Mesenchymal stem cell (in vitro differentiated cells and primary cell): ENCODE measurements around the gene DLGAP1.

ENCODE experiments used
- DNase-seq: peaks from one replicate; pipeline ENCODE4 v3.0.0-alpha.2; 2013
- H2AFZ ChIP-seq: one replicate; pipeline ENCODE4 v1.6.1; 2013; ENCODE audit warnings: low read depth, mild to moderate bottlenecking, control low read depth, inconsistent platforms, low read length, moderate library complexity
- H2AK5ac ChIP-seq: 2 replicates; pipeline ENCODE4 v1.6.1; 2013; ENCODE audit warnings: low read length, moderate library complexity, mild to moderate bottlenecking, inconsistent platforms; ENCODE audit not compliant: severe bottlenecking
- H2BK120ac ChIP-seq: one replicate; pipeline ENCODE4 v1.6.1; 2013; ENCODE audit warnings: low read depth, mild to moderate bottlenecking, inconsistent platforms, low read length, moderate library complexity
- H2BK12ac ChIP-seq, 2 experiments: one replicate each; pipeline ENCODE4 v1.6.1; 2013; ENCODE audit warnings: inconsistent platforms in 2 of 2, low read length in 2 of 2, mild to moderate bottlenecking in 2 of 2, moderate library complexity in 2 of 2, control low read depth in 1 of 2
- H2BK15ac ChIP-seq: one replicate; pipeline ENCODE4 v1.6.1; 2013; ENCODE audit warnings: mild to moderate bottlenecking, low read depth, inconsistent platforms; ENCODE audit not compliant: poor library complexity, severe bottlenecking
- H2BK5ac ChIP-seq: 2 replicates; pipeline ENCODE4 v1.6.1; 2013; ENCODE audit warnings: low read depth, mild to moderate bottlenecking, low read length, control low read depth, inconsistent platforms; ENCODE audit not compliant: poor library complexity, severe bottlenecking
- H3K14ac ChIP-seq, 2 experiments: one replicate each; pipeline ENCODE4 v1.6.1; 2013; ENCODE audit warnings: inconsistent platforms in 2 of 2, low read length in 2 of 2, control low read depth in 1 of 2, mild to moderate bottlenecking in 1 of 2, moderate library complexity in 1 of 2
- H3K18ac ChIP-seq, 2 experiments: one replicate each; pipeline ENCODE4 v1.6.1; 2013; ENCODE audit warnings: inconsistent platforms in 2 of 2, low read length in 2 of 2, control low read depth in 1 of 2, low read depth in 1 of 2, mild to moderate bottlenecking in 1 of 2
- H3K23ac ChIP-seq, 2 experiments: one replicate each; pipeline ENCODE4 v1.6.1; 2013; ENCODE audit warnings: inconsistent platforms in 2 of 2, low read length in 2 of 2, mild to moderate bottlenecking in 2 of 2, moderate library complexity in 2 of 2, control low read depth in 1 of 2
- H3K27ac ChIP-seq: 2 replicates; pipeline ENCODE4 v1.5.1; 2013; ENCODE audit warnings: mild to moderate bottlenecking, moderate library complexity, low read length, control low read depth, inconsistent platforms; ENCODE audit not compliant: poor library complexity, severe bottlenecking
- H3K27me3 ChIP-seq, 2 experiments: 2 replicates each; pipeline versions ENCODE4 v1.6.1 to v1.7.0; 2013; ENCODE audit warnings: low read length in 2 of 2, mild to moderate bottlenecking in 2 of 2, moderate library complexity in 2 of 2, control low read depth in 1 of 2, inconsistent platforms in 1 of 2; ENCODE audit not compliant: control insufficient read depth in 1 of 2, insufficient read depth in 1 of 2
- H3K36me3 ChIP-seq, 2 experiments: 2 replicates each; pipeline versions ENCODE4 v1.6.1 to v1.7.0; 2013; ENCODE audit warnings: low read length in 2 of 2, control low read depth in 1 of 2, inconsistent platforms in 1 of 2, low read depth in 1 of 2, mild to moderate bottlenecking in 1 of 2; ENCODE audit not compliant: insufficient read depth in 2 of 2, control insufficient read depth in 1 of 2
- H3K4ac ChIP-seq, 2 experiments: one replicate each; pipeline ENCODE4 v1.6.1; 2013; ENCODE audit warnings: inconsistent platforms in 2 of 2, low read length in 2 of 2, mild to moderate bottlenecking in 2 of 2, moderate library complexity in 2 of 2, control low read depth in 1 of 2, low read depth in 1 of 2
- H3K4me1 ChIP-seq: 2 replicates; pipeline ENCODE4 v1.6.1; 2013; ENCODE audit warnings: low read depth, low read length, control low read depth; ENCODE audit not compliant: control insufficient read depth, insufficient read depth
- H3K4me2 ChIP-seq: 2 replicates; pipeline ENCODE4 v1.6.1; 2013; ENCODE audit warnings: low read length, mild to moderate bottlenecking, inconsistent platforms; ENCODE audit not compliant: poor library complexity, severe bottlenecking
- H3K4me3 ChIP-seq, 2 experiments: 2 replicates each; pipeline versions ENCODE4 v1.5.1 to v1.7.0; 2013; ENCODE audit warnings: low read length in 2 of 2, mild to moderate bottlenecking in 2 of 2, control low read depth in 1 of 2, low read depth in 1 of 2; ENCODE audit not compliant: insufficient read depth in 1 of 2
- H3K79me1 ChIP-seq: replicated peaks from 2 replicates; pipeline ENCODE4 v1.6.1; 2013; ENCODE audit warnings: mild to moderate bottlenecking, control low read depth, low read length, inconsistent platforms; ENCODE audit not compliant: poor library complexity, severe bottlenecking
- H3K9ac ChIP-seq: 2 replicates; pipeline ENCODE4 v1.7.0; 2013; ENCODE audit warnings: mild to moderate bottlenecking, low read length, moderate library complexity
- H3K9me3 ChIP-seq: 2 replicates; pipeline ENCODE4 v1.7.0; 2013; ENCODE audit warnings: mild to moderate bottlenecking, low read length; ENCODE audit not compliant: control insufficient read depth
- H4K8ac ChIP-seq: one replicate; pipeline ENCODE4 v1.6.1; 2013; ENCODE audit warnings: inconsistent platforms, mild to moderate bottlenecking, low read length, moderate library complexity
- H4K91ac ChIP-seq: one replicate; pipeline ENCODE4 v1.6.1; 2013; ENCODE audit warnings: mild to moderate bottlenecking, low read length, inconsistent platforms
- WGBS: methylation state at CpG from one replicate; pipeline ENCODE4 v1.1.7; 2013; ENCODE audit warnings: mixed read lengths; 5-methylcytosine and 5-hydroxymethylcytosine counted together

DLGAP1 gene

GRCh38 chr18:3775996-3776395 lies 679.1 kb downstream of the DLGAP1 start:
- Histone ChIP-seq H3K27ac (no peak overlapping the region), H2AFZ (no peak overlapping the region)
- WGBS = 90% methylated on average over 5 of the region's 5 CpGs

GRCh38 chr18:3773303-3773702 lies 681.8 kb downstream of the DLGAP1 start:
- Histone ChIP-seq H2BK120ac (no peak overlapping the region), H3K27me3 (no peaks in the 10 kb centered on the region), H3K18ac (no peak overlapping the region), H2BK12ac (no peak overlapping the region), H3K9ac (no peak overlapping the region), H3K4me3 (no peak overlapping the region), H4K91ac (no peak overlapping the region), H3K36me3 (no peaks in the 10 kb centered on the region), H3K27ac (no peak overlapping the region), H4K8ac (no peak overlapping the region), H3K9me3 (no peaks in the 10 kb centered on the region), H2BK15ac (no peak overlapping the region), H2AFZ (no peak overlapping the region), H3K4me2 (no peak overlapping the region), H3K23ac (no peak overlapping the region), H3K79me1 (no peaks in the 10 kb centered on the region), H3K4me1 (peaks cover 4% of the 10 kb centered on the region), H2BK5ac (no peak overlapping the region), H3K14ac (no peak overlapping the region), H2AK5ac (no peak overlapping the region), H3K4ac (no peak overlapping the region)
- DNase-seq = no peak
- WGBS = 40% methylated on average over 1 of the region's 1 CpG

More at GRCh38 chr18:3775996-3776395, 679.1 kb downstream of the DLGAP1 start:
- Histone ChIP-seq H4K8ac (no peak overlapping the region), H2BK15ac (no peak overlapping the region), H3K36me3 (no peaks in the 10 kb centered on the region), H3K14ac (no peak overlapping the region), H3K9ac (no peak overlapping the region), H2BK12ac (no peak overlapping the region), H4K91ac (no peak overlapping the region), H3K4me3 (no peak overlapping the region), H3K27me3 (no peaks in the 10 kb centered on the region), H3K4ac (no peak overlapping the region), H3K18ac (no peak overlapping the region), H3K23ac (no peak overlapping the region), H2AK5ac (no peak overlapping the region), H3K4me1 (peaks cover 2% of the 10 kb centered on the region), H2BK5ac (no peak overlapping the region), H2BK120ac (no peak overlapping the region), H3K4me2 (no peak overlapping the region), H3K79me1 (no peaks in the 10 kb centered on the region), H3K9me3 (no peaks in the 10 kb centered on the region)
- DNase-seq = no peak

GRCh38 chr18:3771121-3771971 lies 683.8 kb downstream of the DLGAP1 start:
- Histone ChIP-seq H2AK5ac (no peak overlapping the region), H2AFZ (peak overlapping the region; percentile 75)
- under 1% methylated on average over 34 of the region's 40 CpGs for WGBS

GRCh38 chr18:3761266-3761665 lies 693.8 kb downstream of the DLGAP1 start:
- Histone ChIP-seq H3K23ac (no peak overlapping the region), H3K4me2 (no peak overlapping the region), H2BK15ac (no peak overlapping the region), H3K9me3 (peaks cover 21% of the 10 kb centered on the region), H2BK5ac (no peak overlapping the region), H3K9ac (no peak overlapping the region), H2AFZ (no peak overlapping the region), H3K27me3 (no peaks in the 10 kb centered on the region), H3K79me1 (no peaks in the 10 kb centered on the region), H2AK5ac (no peak overlapping the region), H3K27ac (no peak overlapping the region), H3K14ac (no peak overlapping the region), H3K4me1 (no peaks in the 10 kb centered on the region), H4K91ac (no peak overlapping the region), H4K8ac (no peak overlapping the region), H2BK12ac (no peak overlapping the region), H3K4ac (no peak overlapping the region), H3K18ac (no peak overlapping the region), H3K36me3 (peaks cover 0 to 2% of the 10 kb centered on the region in 2 experiments), H2BK120ac (no peak overlapping the region), H3K4me3 (no peak overlapping the region)
- DNase-seq = no peak
- 78% methylated on average over 3 of the region's 4 CpGs for WGBS

More at GRCh38 chr18:3771121-3771971, 683.8 kb downstream of the DLGAP1 start:
- Histone ChIP-seq H3K18ac (peak overlapping the region in 1 of 2 experiments; percentile 4), H2BK5ac (no peak overlapping the region), H2BK12ac (no peak overlapping the region), H3K4me3 (peak overlapping the region; percentile 49 to 70), H3K4me1 (peaks cover 4% of the 10 kb centered on the region), H3K9ac (peak overlapping the region; percentile 86), H3K27me3 (no peaks in the 10 kb centered on the region), H3K27ac (peak overlapping the region; percentile 79), H3K4me2 (peak overlapping the region; percentile 64), H3K4ac (no peak overlapping the region), H3K23ac (no peak overlapping the region), H3K36me3 (no peaks in the 10 kb centered on the region), H3K14ac (no peak overlapping the region), H4K8ac (no peak overlapping the region), H2BK120ac (no peak overlapping the region), H3K79me1 (no peaks in the 10 kb centered on the region), H3K9me3 (peaks cover 1% of the 10 kb centered on the region), H2BK15ac (no peak overlapping the region), H4K91ac (no peak overlapping the region)
- DNase-seq = peak; percentile 93
